HG02970 (cell line): ENCODE data around the gene DLK1.

Experiments
- ATAC-seq: cut with Tn5 transposase; IDR thresholded peaks from one replicate; pipeline ENCODE4 v1.9.1; 2021; ENCODE audit warnings: mild to moderate bottlenecking, moderate library complexity, moderate number of reproducible peaks; ENCODE audit not compliant: unreplicated experiment, low FRiP score

DLK1 gene

GRCh38 chr14:100726550-100727085 is at the start of gene DLK1:
Gene DLK1 (plus strand): TSS chr14:100726892. CDS start chr14:100727069, 177 bp downstream.
- ATAC-seq: no peak

- ATAC-seq: no peak
Observed at GRCh38 chr14:100677152-100677551, 49.5 kb upstream of the DLK1 start.

- no peak for ATAC-seq
Observed at GRCh38 chr14:100677554-100678468, 48.9 kb upstream of the DLK1 start.

GRCh38 chr14:100678469-100678828 is 48.2 kb upstream of the DLK1 start:
- no peak for ATAC-seq

GRCh38 chr14:100679153-100679552 is 47.5 kb upstream of the DLK1 start:
- ATAC-seq: no peak

GRCh38 chr14:100679707-100680438 is 46.8 kb upstream of the DLK1 start:
- no peak for ATAC-seq

- no peak for ATAC-seq
Observed at GRCh38 chr14:100680439-100681051, 46.1 kb upstream of the DLK1 start.

- ATAC-seq: no peak
Observed at GRCh38 chr14:100681111-100681510, 45.6 kb upstream of the DLK1 start.

GRCh38 chr14:100682749-100683148 is 43.9 kb upstream of the DLK1 start:
- ATAC-seq: no peak

- ATAC-seq: no peak
Observed at GRCh38 chr14:100683578-100683977, 43.1 kb upstream of the DLK1 start.

GRCh38 chr14:100684154-100684553 is 42.5 kb upstream of the DLK1 start:
- ATAC-seq: no peak

- no peak for ATAC-seq
Observed at GRCh38 chr14:100684961-100685360, 41.7 kb upstream of the DLK1 start.

- no peak for ATAC-seq
Observed at GRCh38 chr14:100686858-100687257, 39.8 kb upstream of the DLK1 start.

- ATAC-seq: no peak
Observed at GRCh38 chr14:100687386-100687785, 39.3 kb upstream of the DLK1 start.

GRCh38 chr14:100688051-100688450 is 38.6 kb upstream of the DLK1 start:
- no peak for ATAC-seq

GRCh38 chr14:100688598-100689461 is 37.9 kb upstream of the DLK1 start:
- ATAC-seq: no peak

GRCh38 chr14:100690672-100691071 is 36.0 kb upstream of the DLK1 start:
- no peak for ATAC-seq

GRCh38 chr14:100691395-100692056 is 35.2 kb upstream of the DLK1 start:
- no peak for ATAC-seq

- no peak for ATAC-seq
Observed at GRCh38 chr14:100692256-100692655, 34.4 kb upstream of the DLK1 start.
